NCI-H510A (cell line): ENCODE data around the gene SLC39A11.
A peak's percentile ranks its signal among the peaks of the same experiment; 100 is the strongest.
"Not testable (repeated sequence)": the region's sequence is repeated elsewhere in the genome, so short reads cannot be mapped to it uniquely, and the experiment has no call there.

Experiments
- DNase-seq: peaks from one replicate; lab custom pipeline; 2025; lab: John Stamatoyannopoulos, UW

The SLC39A11 gene

DNA sequence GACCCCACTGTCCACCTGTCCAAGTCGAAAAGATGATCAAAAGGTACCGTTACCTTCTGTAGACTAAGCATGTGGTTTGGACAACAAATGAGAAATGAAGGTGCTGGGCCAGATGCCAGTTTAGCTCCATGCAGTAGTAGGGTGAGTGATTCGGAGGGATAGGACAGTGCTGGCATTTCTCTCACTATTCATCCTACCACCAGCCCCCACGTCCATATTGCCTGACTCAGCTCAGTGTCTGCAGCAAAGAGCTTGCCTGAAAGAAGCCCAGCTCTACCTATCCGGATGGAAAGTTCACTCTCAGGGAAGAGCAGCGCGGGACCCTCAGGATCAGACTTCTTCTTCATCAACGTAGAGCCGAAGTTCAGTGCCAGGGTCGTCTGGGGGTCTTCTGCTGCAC, 145.0 kb downstream of the SLC39A11 start:
- DNase-seq = no peak

- no peak for DNase-seq
Observed at GRCh38 chr17:72946696-72947095, 145.8 kb downstream of the SLC39A11 start.

DNA sequence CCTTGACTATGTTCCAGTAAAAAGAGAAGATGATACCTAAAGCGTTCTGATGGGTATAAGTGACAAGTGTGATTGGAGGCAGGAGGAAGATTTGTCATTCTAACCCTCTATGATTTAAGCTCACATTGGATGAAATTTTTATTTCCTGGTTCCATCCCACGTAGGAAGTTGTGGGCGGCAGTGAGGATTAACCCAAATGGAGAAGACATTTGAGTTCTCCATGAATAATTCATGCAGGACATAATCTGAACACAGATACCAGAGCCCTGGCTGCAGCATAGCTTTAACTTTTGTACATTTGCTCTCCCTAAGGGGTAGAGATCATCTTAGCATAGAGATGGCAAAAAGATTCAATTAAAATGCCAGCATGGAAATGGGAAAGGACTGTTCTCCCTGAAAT, 146.3 kb downstream of the SLC39A11 start:
- DNase-seq = no peak

DNA sequence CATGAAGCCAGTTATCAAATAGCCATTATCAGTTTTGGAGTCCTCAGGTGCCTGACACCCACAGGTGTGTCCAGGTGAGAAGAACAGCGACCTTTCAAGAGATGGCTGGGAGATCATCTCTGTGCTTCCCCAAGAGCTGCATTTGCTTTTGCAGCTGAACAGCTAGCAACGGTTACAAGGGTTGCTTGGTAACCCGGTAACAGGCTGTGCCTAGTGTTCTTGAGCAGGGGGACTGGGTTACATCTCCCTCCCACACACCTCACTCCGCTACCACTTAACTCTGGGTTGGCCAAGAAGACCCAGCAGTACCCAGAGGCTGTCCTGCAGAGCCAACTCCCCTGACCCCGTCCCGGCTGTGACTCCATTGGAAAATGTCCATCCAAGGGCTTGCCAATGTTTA, 147.0 kb downstream of the SLC39A11 start:
- DNase-seq = peak; percentile 27

DNA sequence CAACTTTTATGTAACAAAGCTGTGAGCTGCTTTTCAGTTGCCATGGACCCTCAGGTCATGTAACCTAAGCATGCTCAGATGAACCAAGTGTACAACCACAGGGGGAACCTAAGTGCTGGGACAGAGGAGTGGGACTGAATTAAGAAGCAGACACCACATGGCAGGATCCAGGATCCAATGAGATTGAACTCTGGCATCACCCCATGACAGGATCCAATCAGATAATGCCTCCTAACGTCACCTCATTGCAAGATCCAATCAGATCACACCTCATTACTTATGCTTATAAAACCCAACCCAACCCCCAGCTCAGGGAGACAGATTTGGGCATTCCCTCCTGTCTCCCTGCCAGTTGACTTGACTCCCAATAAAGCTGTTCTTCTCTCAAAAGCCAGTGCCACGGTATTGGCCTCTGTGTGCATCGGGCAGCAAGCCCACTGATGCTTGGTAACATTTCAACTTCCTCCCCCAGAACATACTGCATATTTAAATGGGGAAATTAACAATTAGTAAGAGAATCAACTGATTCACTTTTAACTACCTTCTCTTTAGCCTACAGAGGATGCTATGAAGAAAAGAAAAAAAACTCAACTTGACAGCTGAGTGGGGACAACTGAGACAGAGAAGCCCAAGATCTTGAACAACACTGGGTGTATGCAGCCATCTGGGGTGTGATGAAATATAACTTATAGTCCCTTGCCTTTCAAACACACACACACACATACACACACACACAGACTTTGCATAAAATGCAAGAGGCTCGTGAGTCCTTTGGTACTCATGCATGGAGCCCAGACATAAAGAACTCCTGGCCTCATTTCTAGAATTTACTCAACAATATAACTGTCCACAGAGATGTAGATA, 148.4 kb downstream of the SLC39A11 start:
- no peak for DNase-seq

- no peak for DNase-seq
Observed at GRCh38 chr17:72942579-72942978, 149.9 kb downstream of the SLC39A11 start.

GRCh38 chr17:72940496-72940895, 152.0 kb downstream of the SLC39A11 start:
- DNase-seq = no peak

- no peak for DNase-seq
Observed at GRCh38 chr17:72938482-72938881, 154.0 kb downstream of the SLC39A11 start.

DNA sequence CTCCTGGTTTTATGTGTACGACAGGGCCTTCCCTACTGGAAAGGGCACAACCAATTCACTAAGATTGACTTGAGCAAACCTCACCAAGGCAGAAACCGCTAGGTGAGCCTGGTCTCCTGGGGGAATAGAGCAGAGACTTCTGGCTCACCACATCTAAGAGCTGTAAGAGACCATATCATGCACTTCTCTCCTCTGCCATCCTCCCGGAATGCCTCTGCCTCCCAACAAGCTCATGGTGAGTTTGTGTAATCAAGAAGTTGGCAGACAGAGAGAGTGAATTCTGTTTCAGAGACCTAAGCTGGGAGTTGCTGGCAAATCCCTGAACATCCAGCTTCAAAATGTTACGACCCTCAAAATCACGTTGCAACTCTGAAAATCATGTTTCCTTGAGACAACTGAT, 154.8 kb downstream of the SLC39A11 start:
- DNase-seq = no peak

GRCh38 chr17:72937254-72937653, 155.2 kb downstream of the SLC39A11 start:
- DNase-seq = not testable (repeated sequence)

- no peak for DNase-seq
Observed at GRCh38 chr17:72935984-72936383, 156.5 kb downstream of the SLC39A11 start.

DNA sequence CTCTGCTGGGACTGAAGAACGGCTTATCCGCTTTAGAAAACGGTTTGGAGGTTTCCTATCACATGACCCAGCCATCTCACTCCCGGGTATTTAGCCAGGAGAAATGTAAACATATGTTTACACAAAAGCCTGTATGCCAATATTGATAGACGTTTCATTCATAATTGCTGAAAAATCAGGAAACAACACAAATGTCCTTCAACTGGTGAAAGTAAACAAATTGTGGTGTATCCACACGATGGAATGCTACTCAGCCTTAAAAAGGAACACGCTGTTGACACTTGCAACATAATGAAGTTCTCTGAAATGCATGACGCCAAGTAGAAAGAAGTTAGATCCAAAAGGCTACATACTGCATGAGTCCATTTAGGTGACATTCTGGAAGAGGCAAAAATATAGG, 157.6 kb downstream of the SLC39A11 start:
- no peak for DNase-seq

GRCh38 chr17:72931635-72932034, 160.9 kb downstream of the SLC39A11 start:
- DNase-seq = no peak

DNA sequence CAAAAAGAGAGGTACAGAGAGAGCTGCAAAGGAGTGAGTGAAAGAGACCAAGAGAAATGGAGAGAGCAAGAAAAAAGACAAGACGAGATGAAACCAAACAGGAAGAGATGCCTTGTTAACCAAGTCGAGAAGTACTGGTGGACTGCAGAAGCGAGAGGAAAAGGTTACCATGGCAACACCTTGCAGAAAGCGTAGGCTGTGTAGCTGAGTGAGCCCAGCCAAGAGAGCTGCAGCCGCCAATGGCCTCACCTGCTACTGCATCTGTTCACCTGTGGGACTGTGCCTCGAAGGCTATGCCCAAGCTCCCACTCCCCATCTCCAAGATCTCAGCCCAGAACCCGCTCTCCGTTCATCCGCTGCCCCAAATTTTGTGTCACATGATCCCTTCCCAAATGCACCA, 161.3 kb downstream of the SLC39A11 start:
- no peak for DNase-seq

GRCh38 chr17:72930031-72930430, 162.5 kb downstream of the SLC39A11 start:
- no peak for DNase-seq

GRCh38 chr17:72928454-72929136, 163.9 kb downstream of the SLC39A11 start:
- DNase-seq = no peak

DNA sequence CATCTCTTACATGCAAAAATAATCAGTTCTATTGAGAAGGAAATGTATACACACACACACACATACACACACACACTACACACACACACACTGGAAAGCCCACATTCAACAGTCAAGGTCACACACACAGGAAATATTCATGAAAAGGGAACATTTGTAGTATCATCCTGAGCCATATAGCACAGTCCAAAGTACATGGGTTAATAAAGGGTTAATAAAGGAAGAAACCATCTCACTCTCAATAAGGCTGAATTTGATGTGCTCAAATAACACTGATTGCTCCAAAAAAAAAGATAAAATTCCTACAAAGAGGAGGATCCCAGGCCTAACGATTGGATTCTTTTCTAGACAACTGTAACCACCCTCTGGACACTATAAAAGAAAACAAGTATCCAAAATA, 164.7 kb downstream of the SLC39A11 start:
- DNase-seq = no peak

DNA sequence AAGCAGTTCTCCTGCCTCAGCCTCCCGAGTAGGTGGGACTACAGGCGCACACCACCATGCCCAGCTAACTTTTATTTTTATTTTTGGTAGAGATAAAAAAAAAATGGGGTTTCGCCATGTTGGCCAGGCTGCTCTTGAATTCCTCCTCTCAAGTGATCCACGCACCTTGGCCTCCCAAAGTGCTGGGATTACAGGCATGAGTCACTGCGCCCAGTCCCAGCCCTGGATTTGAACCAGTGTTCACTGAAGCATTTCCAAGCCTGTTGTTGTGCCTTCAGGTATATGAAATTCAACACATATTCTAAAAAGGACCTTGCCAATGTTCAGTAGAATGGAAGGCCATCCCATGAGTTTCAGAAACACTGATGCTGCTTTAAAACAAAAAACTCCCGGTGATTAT, 165.3 kb downstream of the SLC39A11 start:
- no peak for DNase-seq

- DNase-seq = no peak
Observed at GRCh38 chr17:72926171-72926570, 166.3 kb downstream of the SLC39A11 start.

DNA sequence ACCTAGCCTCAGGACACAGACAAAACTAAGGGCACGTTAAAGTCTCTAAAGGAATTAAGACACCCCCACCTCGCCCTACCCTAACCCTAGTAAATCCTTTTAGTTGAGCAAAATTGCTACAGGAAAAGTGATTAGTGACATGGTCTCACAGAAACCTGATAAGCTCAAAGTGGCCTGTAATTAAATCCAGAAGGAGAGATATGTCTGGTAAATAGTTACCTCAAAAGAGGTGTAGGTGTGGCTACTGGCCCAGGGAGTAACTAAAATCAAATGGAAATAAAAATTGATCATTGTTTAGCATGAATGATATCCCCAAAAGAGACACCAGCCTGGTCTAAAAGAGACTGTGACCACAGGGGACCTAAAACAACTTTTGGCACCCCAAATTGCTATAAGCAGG, 168.3 kb downstream of the SLC39A11 start:
- no peak for DNase-seq

DNA sequence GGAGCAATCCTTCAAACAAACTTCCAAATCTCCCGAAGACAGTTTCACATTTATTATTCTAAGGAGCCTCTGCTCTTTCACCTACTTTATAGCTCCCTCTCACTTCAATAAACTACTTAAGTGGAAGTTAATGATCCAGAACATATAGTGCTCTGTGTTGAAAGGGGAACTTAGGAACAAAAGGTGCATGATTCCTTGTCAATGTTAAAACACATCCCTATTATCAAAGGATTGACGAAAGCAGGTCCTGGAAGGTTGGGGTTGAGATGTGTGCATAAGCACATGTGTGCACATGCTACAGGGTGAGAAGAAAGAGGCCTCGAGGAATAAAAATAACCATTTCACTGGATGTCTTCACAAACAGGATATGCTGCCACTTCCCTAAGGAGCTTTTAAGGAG, 170.3 kb downstream of the SLC39A11 start:
- DNase-seq = peak; percentile 29

DNA sequence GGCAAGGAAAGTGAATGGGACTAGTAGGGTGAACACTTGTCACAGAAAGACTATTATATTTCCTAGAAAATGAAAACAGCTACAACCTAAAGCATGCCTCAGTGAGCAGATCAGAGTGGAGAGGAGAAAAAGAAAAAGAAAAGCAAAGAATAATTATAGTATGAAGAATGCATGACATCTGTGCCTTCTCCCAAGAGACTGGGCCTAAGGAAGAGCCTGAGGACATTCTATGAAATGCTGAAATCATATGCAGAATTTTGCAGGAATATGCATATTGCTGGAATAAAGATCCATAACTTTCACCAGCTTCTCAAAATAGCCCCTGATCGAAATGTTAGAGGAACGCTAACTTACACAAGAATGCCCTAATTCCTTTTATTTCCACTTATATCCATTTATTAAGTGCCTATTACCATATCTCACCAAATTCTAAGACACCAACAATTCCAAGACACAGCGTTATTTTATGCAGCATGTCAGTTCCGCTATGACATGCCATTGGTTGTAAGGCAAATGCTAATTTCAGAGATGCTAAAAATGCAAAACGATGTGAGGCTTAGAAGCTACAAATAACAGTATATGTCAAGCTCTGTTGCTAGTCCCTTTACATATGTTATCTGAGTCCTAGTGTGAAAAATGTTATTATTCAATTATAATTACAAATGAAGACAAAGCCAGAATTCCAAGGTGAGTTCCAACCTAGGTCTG, 171.0 kb downstream of the SLC39A11 start:
- no peak for DNase-seq

- no peak for DNase-seq
Observed at GRCh38 chr17:72920513-72920912, 172.0 kb downstream of the SLC39A11 start.
